IMR-90 (cell line): ENCODE data around the gene ERGIC2. TPM values are rescaled to one million over a fixed set of nuclear protein-coding genes. Genes with fewer than 3 reads are reported as not detected.

Source experiments
- polyA plus RNA-seq, 3 experiments: library from polyadenylated mRNA; depleted of rRNA; stranded (reverse); fragments of >200 nt; gene quantifications; 2 replicates each; pipeline ENCODE4 v1.2.3, GENCODE V29; 2012; ENCODE audit warnings: low replicate concordance in 1 of 3
- total RNA-seq: library from RNA; depleted of rRNA; stranded (reverse); fragments of >200 nt; gene quantifications from 2 replicates; pipeline ENCODE4 v1.2.3, GENCODE V29; 2012; rRNA removed

ERGIC2 gene
- total and polyA plus RNA-seq, 2 of the 4 experiments (the other 2 are of a cell fraction) = 41.0 to 45.3 TPM

Other genes starting within 250 kb of the ERGIC2 start
- gene FAR2, start 231.9 kb downstream of the ERGIC2 start, total RNA-seq = 1.1 and 2.0 TPM in 2 replicates
- gene FAR2, start 231.9 kb downstream of the ERGIC2 start, polyA plus RNA-seq (2012; rRNA removed) = 0.89 and 1.1 TPM in 2 replicates
- under 0.01 and 0.18 TPM in 2 replicates for gene OVCH1, start 116.5 kb upstream of the ERGIC2 start, total RNA-seq
- 0.05 TPM in 1 of 2 replicates, not detected in the other for gene OVCH1, start 116.5 kb upstream of the ERGIC2 start, polyA plus RNA-seq (2012; rRNA removed)